Sigmoid colon (tissue), 7 donors: ENCODE results near the gene CC2D1A. TPM values are rescaled to one million over a fixed set of nuclear protein-coding genes. Genes with fewer than 3 reads are reported as not detected.

ENCODE experiments used
- DNase-seq: peaks from one replicate; pipeline ENCODE4 v3.0.0-alpha.2; 2019
- H3K27ac ChIP-seq, 4 donors: fragments of 200-600 bp; sonication (generic); one replicate each; pipeline ENCODE4 v1.5.1; 2016 to 2019; ENCODE audit warnings: mild to moderate bottlenecking in 1 of 4
- H3K27me3 ChIP-seq, 3 donors: fragments of 200-600 bp; sonication (generic); one replicate each; pipeline ENCODE4 v1.5.1; 2019; ENCODE audit warnings: mild to moderate bottlenecking in 1 of 3
- H3K36me3 ChIP-seq, 4 donors: fragments of 200-600 bp; sonication (generic); one replicate each; pipeline ENCODE4 v1.5.1; 2016 to 2019
- H3K4me1 ChIP-seq, 4 donors: fragments of 200-600 bp; sonication (generic); one replicate each; pipeline ENCODE4 v1.5.1; 2017 to 2019
- H3K4me3 ChIP-seq, 4 donors: fragments of 200-600 bp; sonication (generic); one replicate each; pipeline ENCODE4 v1.5.1; 2017 to 2019; ENCODE audit warnings: mild to moderate bottlenecking in 2 of 4, moderate library complexity in 1 of 4
- H3K9me3 ChIP-seq, 4 donors: fragments of 200-600 bp in 3 of 4; sonication (generic) in 3 of 4; one replicate each; pipeline versions ENCODE4 v1.5.1 to v1.6.1; 2013 to 2019
- CTCF ChIP-seq, 4 experiments: fragments of 450-650 bp in 3 of 4; fragments of 200-600 bp in 1 of 4; IDR thresholded peaks; one replicate each; pipeline ENCODE4 v1.5.1; 2016 to 2019; ENCODE audit warnings: antibody characterized with exemption in 4 of 4, mild to moderate bottlenecking in 3 of 4, moderate library complexity in 2 of 4
- EP300 ChIP-seq, 4 donors: sonication (generic); formaldehyde crosslinking; IDR thresholded peaks; one replicate each; pipeline ENCODE4 v1.6.1; 2017; ENCODE audit warnings: antibody characterized with exemption in 4 of 4
- POLR2A ChIP-seq, 2 donors: fragments of 450-650 bp; IDR thresholded peaks; one replicate each; pipeline ENCODE4 v1.6.1; 2016; ENCODE audit warnings: antibody characterized with exemption in 2 of 2, mild to moderate bottlenecking in 2 of 2, moderate library complexity in 2 of 2
- POLR2AphosphoS5 ChIP-seq, 4 donors: sonication (generic); formaldehyde crosslinking; IDR thresholded peaks; one replicate each; pipeline ENCODE4 v1.6.1; 2017; ENCODE audit warnings: antibody characterized with exemption in 4 of 4
- WGBS, 2 donors: extraction: QIAGEN DNeasy Blood & Tissue Kit; methylation state at CpG; one replicate each; pipeline ENCODE4 v1.1.7; 2013; 5-methylcytosine and 5-hydroxymethylcytosine counted together
- intact Hi-C: fragments of 100-400 bp; cut with DNase I; formaldehyde crosslinking; loops from one replicate; pipeline ENCODE4 v1.15.1; 2023
- polyA plus RNA-seq, 3 donors: library from polyadenylated mRNA; stranded (reverse); fragments of 200-250 nt; gene quantifications; one replicate each; pipeline ENCODE4 v1.2.3, GENCODE V29; 2013
- total RNA-seq, 4 donors: library from RNA; depleted of rRNA; stranded (reverse); fragments of >200 nt; gene quantifications; one replicate each; pipeline ENCODE4 v1.1.0, GENCODE V29; 2016
- donor health status: healthy with polysubstance abuse.
- donor health status: Bipolar disorder and iron deficiency.
- donor health status: healthy.

CC2D1A gene
- total and polyA plus RNA-seq, 7 donors = 15.0 to 88.2 (median 33.5) TPM

GRCh38 chr19:13932149-13932637, 26.2 kb downstream of the CC2D1A start:
- TF ChIP-seq POLR2AphosphoS5 (IDR thresholded peaks at IDR 0.05) (no peak), CTCF (IDR thresholded peaks at IDR 0.05) (no peak), POLR2A (IDR thresholded peaks at IDR 0.05) (no peak), EP300 (IDR thresholded peaks at IDR 0.05) (no peak)
- intact Hi-C loops = loop anchor here (5.0 kb wide), 1 partner anchor 585 kb away; no protein-coding TSS in a partner anchor
- 92 to 93% methylated on average over 6 of the region's 6 CpGs for WGBS, 2 donors

GRCh38 chr19:13932911-13933393, 27.0 kb downstream of the CC2D1A start:
- WGBS, 2 donors = 70 to 91% methylated on average over 42 of the region's 42 CpGs
- no peak for TF ChIP-seq POLR2A (IDR thresholded peaks at IDR 0.05)
- TF ChIP-seq POLR2AphosphoS5 (IDR thresholded peaks at IDR 0.05) = no peak
- TF ChIP-seq EP300 (IDR thresholded peaks at IDR 0.05) = no peak
- TF ChIP-seq CTCF (IDR thresholded peaks at IDR 0.05) = no peak

More at GRCh38 chr19:13932149-13932637, 26.2 kb downstream of the CC2D1A start:
- Histone ChIP-seq H3K27ac (no peak overlapping the region), H3K9me3 (no peaks in the 10 kb centered on the region), H3K27me3 (peaks cover 0 to 35% (median 12%) of the 10 kb centered on the region in 3 donors), H3K4me1 (no peaks in the 10 kb centered on the region), H3K4me3 (no peak overlapping the region), H3K36me3 (peaks cover 0 to 21% (median 4%) of the 10 kb centered on the region in 4 donors)
- no peak for DNase-seq

DNA sequence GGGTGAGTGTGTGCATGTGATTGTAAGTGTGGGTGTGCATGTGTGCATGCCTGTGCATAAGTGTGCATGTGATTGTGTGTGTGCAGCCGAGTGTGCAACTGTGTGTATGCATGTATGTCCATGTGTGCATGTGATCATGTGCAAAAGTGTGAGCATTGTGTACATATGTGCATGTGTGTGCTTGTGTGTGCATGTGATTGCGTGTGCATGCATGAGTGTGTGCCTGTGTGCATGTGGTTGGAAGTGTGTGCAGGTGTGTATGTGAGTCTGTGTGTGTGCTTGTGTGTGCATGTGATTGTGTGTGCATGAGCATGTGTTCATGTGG, 28.7 kb downstream of the CC2D1A start:
- TF ChIP-seq POLR2AphosphoS5 (IDR thresholded peaks at IDR 0.05) (no peak), EP300 (IDR thresholded peaks at IDR 0.05) (no peak), POLR2A (IDR thresholded peaks at IDR 0.05) (no peak), CTCF (IDR thresholded peaks at IDR 0.05) (no peak)
- 92 to 96% methylated on average over 2 of the region's 2 CpGs for WGBS, 2 donors
- Histone ChIP-seq H3K27me3 (peaks cover 6 to 50% (median 26%) of the 10 kb centered on the region in 3 donors), H3K4me3 (no peak overlapping the region), H3K4me1 (no peaks in the 10 kb centered on the region), H3K27ac (no peak overlapping the region), H3K9me3 (no peaks in the 10 kb centered on the region), H3K36me3 (peaks cover 0 to 9% (median 0%) of the 10 kb centered on the region in 4 donors)
- intact Hi-C loops = loop anchor here (5.0 kb wide), 1 partner anchor 587 kb away; no protein-coding TSS in a partner anchor
- no peak for DNase-seq

More at GRCh38 chr19:13932911-13933393, 27.0 kb downstream of the CC2D1A start:
- intact Hi-C loops = loop anchor here (5.0 kb wide), 1 partner anchor 586 kb away; no protein-coding TSS in a partner anchor
- Histone ChIP-seq H3K4me1 (no peaks in the 10 kb centered on the region), H3K27me3 (peaks cover 6 to 43% (median 19%) of the 10 kb centered on the region in 3 donors), H3K27ac (no peak overlapping the region), H3K9me3 (no peaks in the 10 kb centered on the region), H3K4me3 (no peak overlapping the region), H3K36me3 (peaks cover 0 to 14% (median 2%) of the 10 kb centered on the region in 4 donors)
- no peak for DNase-seq

- WGBS, 2 donors = 74 to 79% methylated on average over 22 of the region's 22 CpGs
- H3K27ac ChIP-seq = no peak overlapping the region
- no peaks in the 10 kb centered on the region for H3K4me1 ChIP-seq
- no peaks in the 10 kb centered on the region for H3K9me3 ChIP-seq
- no peak overlapping the region for H3K4me3 ChIP-seq
- H3K27me3 ChIP-seq = peaks cover 6 to 50% (median 26%) of the 10 kb centered on the region in 3 donors
- intact Hi-C loops = no loop called here
- H3K36me3 ChIP-seq = no peaks in the 10 kb centered on the region
- TF ChIP-seq POLR2A (IDR thresholded peaks at IDR 0.05) = no peak
- no peak for TF ChIP-seq EP300 (IDR thresholded peaks at IDR 0.05)
- TF ChIP-seq CTCF (IDR thresholded peaks at IDR 0.05) = no peak
- no peak for TF ChIP-seq POLR2AphosphoS5 (IDR thresholded peaks at IDR 0.05)
- no peak for DNase-seq
Observed at GRCh38 chr19:13935765-13936510, 29.9 kb downstream of the CC2D1A start.
